Suppressor macrophage (primary cell): ENCODE results near the gene PAM.
"Not testable (repeated sequence)": the region's sequence is repeated elsewhere in the genome, so short reads cannot be mapped to it uniquely, and the experiment has no call there.

Experiments
- DNase-seq, 4 experiments: peaks; one replicate each; pipeline ENCODE4 v3.0.0-alpha.2; 2020 to 2022

The PAM gene

DNA sequence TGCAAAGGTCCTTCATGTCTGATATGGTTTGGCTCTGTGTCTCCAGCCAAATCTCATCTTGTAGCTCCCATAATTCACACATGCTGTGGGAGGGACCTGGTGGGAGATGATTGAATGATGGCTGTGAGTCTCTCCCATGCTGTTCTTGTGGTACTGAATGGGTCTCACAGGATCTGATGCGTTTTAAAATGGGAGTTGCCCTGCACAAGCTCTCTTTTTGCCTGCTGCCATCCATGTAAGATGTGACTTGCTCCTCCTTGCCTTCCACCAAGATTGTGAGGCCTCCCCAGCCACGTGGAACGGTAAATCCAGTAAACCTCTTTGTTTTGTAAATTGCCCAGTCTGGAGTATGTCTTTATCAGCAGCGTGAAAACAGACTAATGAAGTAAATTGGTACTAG, 318.4 kb downstream of the PAM start:
- DNase-seq = not testable (repeated sequence)

DNA sequence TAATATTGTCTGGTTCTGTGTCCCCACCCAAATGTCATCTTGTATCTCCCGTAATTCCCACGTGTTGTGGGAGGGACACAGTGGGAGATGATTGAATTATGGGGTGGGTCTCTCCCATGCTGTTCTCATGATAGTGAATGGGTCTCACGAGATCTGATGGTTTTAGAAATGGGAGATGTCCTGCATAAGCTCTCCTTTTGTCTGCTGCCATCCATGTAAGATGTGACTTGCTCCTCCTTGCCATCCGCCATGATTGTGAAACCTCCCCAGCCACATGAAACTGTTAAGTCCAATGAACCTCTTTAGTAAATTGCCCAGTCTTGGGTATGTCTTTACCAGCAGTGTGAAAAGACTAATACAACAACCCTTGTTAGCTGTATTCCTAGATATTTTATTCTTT, 320.3 kb downstream of the PAM start:
- no peak for DNase-seq
